HEK293 (cell line): ENCODE data around the gene CXCL14.

Experiments
- CTCF ChIA-PET: fragments of 350-600 bp; formaldehyde crosslinking; extraction: SDS; loops from one replicate; lab custom pipeline; 2021; ENCODE audit warnings: antibody characterized with exemption; lab: Yijun Ruan, JAX
- POLR2A ChIA-PET: fragments of 300-600 bp; formaldehyde crosslinking; extraction: SDS; loops from one replicate; lab custom pipeline; 2020; ENCODE audit warnings: antibody characterized with exemption, inconsistent platforms; lab: Yijun Ruan, JAX
- H3K27ac ChIP-seq: fragments of 200-500 bp; sonication (Bioruptor generic); 2 replicates; pipeline ENCODE4 v1.5.1; 2014; ENCODE audit warnings: low read depth, low read length, control low read depth, inconsistent platforms; ENCODE audit errors: extremely low read depth
- H3K36me3 ChIP-seq, 2 experiments: fragments of 200-500 bp in 1 of 2; sonication (Bioruptor generic) in 1 of 2; 1 replicate in 1 of 2; 2 replicates in 1 of 2; pipeline ENCODE4 v1.5.1; 2014 to 2017; ENCODE audit warnings: inconsistent platforms in 2 of 2, low read length in 2 of 2; ENCODE audit not compliant: control insufficient read depth in 2 of 2, insufficient read depth in 1 of 2
- H3K4me1 ChIP-seq: fragments of 200-500 bp; sonication (Bioruptor generic); 2 replicates; pipeline ENCODE4 v1.5.1; 2014; ENCODE audit warnings: mild to moderate bottlenecking, low read length, inconsistent platforms; ENCODE audit not compliant: control insufficient read depth, insufficient read depth
- H3K4me3 ChIP-seq: 2 replicates; pipeline ENCODE4 v1.5.1; 2011; ENCODE audit warnings: low read depth, mild to moderate bottlenecking, control low read depth, low read length, moderate library complexity
- H3K9me3 ChIP-seq: fragments of 200-500 bp; sonication (Bioruptor generic); 2 replicates; pipeline ENCODE4 v1.5.1; 2014; ENCODE audit warnings: low read depth, low read length, inconsistent platforms; ENCODE audit not compliant: control insufficient read depth, insufficient read depth
- BCL11B ChIP-seq: fragments of 450-650 bp; formaldehyde crosslinking; IDR thresholded peaks from 2 replicates; pipeline ENCODE4 v1.5.1; 2016; ENCODE audit warnings: low read depth, missing biosample characterization, missing genetic modification characterization
- FEZF1 ChIP-seq: fragments of 450-650 bp; formaldehyde crosslinking; IDR thresholded peaks from 2 replicates; pipeline ENCODE4 v1.5.1; 2016; ENCODE audit warnings: missing biosample characterization, missing genetic modification characterization
- GFI1B ChIP-seq: fragments of 450-650 bp; formaldehyde crosslinking; IDR thresholded peaks from 2 replicates; pipeline ENCODE4 v1.5.1; 2016; ENCODE audit warnings: missing biosample characterization, missing genetic modification characterization
- REST ChIP-seq: fragments of 450-650 bp; formaldehyde crosslinking; IDR thresholded peaks from 2 replicates; pipeline ENCODE4 v1.5.1; 2016; ENCODE audit warnings: missing biosample characterization, missing genetic modification characterization
- SALL2 ChIP-seq: fragments of 450-650 bp; formaldehyde crosslinking; IDR thresholded peaks from 2 replicates; pipeline ENCODE4 v1.5.0; 2017; ENCODE audit warnings: missing biosample characterization, mild to moderate bottlenecking, missing genetic modification characterization, borderline replicate concordance
- ZBTB44 ChIP-seq: fragments of 450-650 bp; IDR thresholded peaks from 2 replicates; pipeline ENCODE4 v1.5.1; 2018; ENCODE audit warnings: missing biosample characterization, mild to moderate bottlenecking, missing genetic modification characterization
- ZBTB7A ChIP-seq: fragments of 450-650 bp; formaldehyde crosslinking; IDR thresholded peaks from 2 replicates; pipeline ENCODE4 v1.5.1; 2016; ENCODE audit warnings: low read depth, missing biosample characterization, missing genetic modification characterization
- ZNF10 ChIP-seq: fragments of 450-650 bp; formaldehyde crosslinking; IDR thresholded peaks from 2 replicates; pipeline ENCODE4 v1.5.1; 2017; ENCODE audit warnings: missing biosample characterization, missing genetic modification characterization
- ZNF112 ChIP-seq: fragments of 450-650 bp; formaldehyde crosslinking; IDR thresholded peaks from 2 replicates; pipeline ENCODE4 v1.5.0; 2017; ENCODE audit warnings: missing biosample characterization, missing genetic modification characterization
- ZNF146 ChIP-seq: fragments of 450-650 bp; formaldehyde crosslinking; IDR thresholded peaks from 2 replicates; pipeline ENCODE4 v1.5.1; 2016; ENCODE audit warnings: missing biosample characterization, missing genetic modification characterization
- ZNF211 ChIP-seq: fragments of 450-650 bp; formaldehyde crosslinking; IDR thresholded peaks from 2 replicates; pipeline ENCODE4 v1.5.1; 2016; ENCODE audit warnings: low read depth, missing biosample characterization, missing genetic modification characterization
- ZNF26 ChIP-seq: fragments of 450-650 bp; formaldehyde crosslinking; IDR thresholded peaks from 2 replicates; pipeline ENCODE4 v1.5.1; 2016; ENCODE audit warnings: missing biosample characterization, missing genetic modification characterization
- ZNF266 ChIP-seq: fragments of 450-650 bp; formaldehyde crosslinking; IDR thresholded peaks from 2 replicates; pipeline ENCODE4 v1.5.1; 2016; ENCODE audit warnings: missing biosample characterization, missing genetic modification characterization, low read depth
- ZNF292 ChIP-seq: fragments of 450-650 bp; formaldehyde crosslinking; IDR thresholded peaks from 2 replicates; pipeline ENCODE4 v1.5.1; 2016; ENCODE audit warnings: low read depth, missing biosample characterization, missing genetic modification characterization, borderline replicate concordance
- ZNF501 ChIP-seq: fragments of 450-650 bp; formaldehyde crosslinking; IDR thresholded peaks from 2 replicates; pipeline ENCODE4 v1.5.1; 2016; ENCODE audit warnings: missing biosample characterization, missing genetic modification characterization
- ZNF555 ChIP-seq: fragments of 450-650 bp; formaldehyde crosslinking; conservative IDR thresholded peaks from 2 replicates; pipeline ENCODE4 v1.5.1; 2017; ENCODE audit warnings: missing biosample characterization, mild to moderate bottlenecking, missing genetic modification characterization, inconsistent platforms
- ZNF621 ChIP-seq: fragments of 450-650 bp; formaldehyde crosslinking; IDR thresholded peaks from 2 replicates; pipeline ENCODE4 v1.5.1; 2017; ENCODE audit warnings: missing biosample characterization, missing genetic modification characterization
- ZNF645 ChIP-seq: fragments of 450-650 bp; formaldehyde crosslinking; IDR thresholded peaks from 2 replicates; pipeline ENCODE4; 2016; ENCODE audit warnings: missing biosample characterization, missing genetic modification characterization
- ZNF701 ChIP-seq: fragments of 450-650 bp; formaldehyde crosslinking; IDR thresholded peaks from 2 replicates; pipeline ENCODE4 v1.5.1; 2016; ENCODE audit warnings: missing biosample characterization, missing genetic modification characterization
- ZNF704 ChIP-seq: fragments of 450-650 bp; formaldehyde crosslinking; IDR thresholded peaks from 2 replicates; pipeline ENCODE4 v1.5.1; 2016; ENCODE audit warnings: missing biosample characterization, missing genetic modification characterization
- ZSCAN23 ChIP-seq: fragments of 450-650 bp; formaldehyde crosslinking; IDR thresholded peaks from 2 replicates; pipeline ENCODE4 v1.5.1; 2016; ENCODE audit warnings: missing biosample characterization, missing genetic modification characterization
- ZSCAN5A ChIP-seq: fragments of 450-650 bp; formaldehyde crosslinking; IDR thresholded peaks from 2 replicates; pipeline ENCODE4 v1.5.1; 2016; ENCODE audit warnings: missing biosample characterization, missing genetic modification characterization

CXCL14 gene

GRCh38 chr5:135589152-135589551 lies 10.4 kb upstream of the CXCL14 start (continued):
- TF ChIP-seq ZBTB44 (tag by site-specific recombination) (no peak), ZSCAN5A (no peak), ZNF292 (tag by site-specific recombination) (no peak), ZBTB7A (tag by site-specific recombination) (no peak), ZNF555 (tag by site-specific recombination) (no peak), SALL2 (tag by site-specific recombination) (no peak)

GRCh38 chr5:135587721-135588663 lies 9.2 kb upstream of the CXCL14 start:
- POLR2A ChIA-PET: no interaction called here
- Histone ChIP-seq H3K9me3 (no peaks in the 10 kb centered on the region), H3K4me1 (no peaks in the 10 kb centered on the region), H3K4me3 (no peak overlapping the region)
- TF ChIP-seq ZNF704 (tag by site-specific recombination) (no peak), REST (tag by site-specific recombination) (0 out of 2 replicates have a peak, but pooled peaks have one; percentile 14)
- TF ChIP-seq, all 188 proteins: peak for 1
- CTCF ChIA-PET: no interaction called here
- no peak overlapping the region for H3K27ac ChIP-seq
- no peaks in the 10 kb centered on the region for H3K36me3 ChIP-seq

- H3K9me3 ChIP-seq: no peaks in the 10 kb centered on the region
- ChIA-PET CTCF (interaction anchor here (0.8 to 3.3 kb wide), 2 partner anchors 19 to 96 kb away, joined by 3 to 15 read pairs; no protein-coding TSS in a partner anchor), POLR2A (no interaction called here)
- no peaks in the 10 kb centered on the region for H3K4me1 ChIP-seq
- no peaks in the 10 kb centered on the region for H3K36me3 ChIP-seq
- no peak overlapping the region for H3K27ac ChIP-seq
- H3K4me3 ChIP-seq: no peak overlapping the region
- no peak for TF ChIP-seq ZNF645 (tag by site-specific recombination)
- no peak for TF ChIP-seq ZNF112 (tag by site-specific recombination)
- no peak for TF ChIP-seq ZNF26
- TF ChIP-seq FEZF1 (tag by site-specific recombination): no peak
- no peak for TF ChIP-seq ZSCAN23
- TF ChIP-seq ZNF266 (tag by site-specific recombination): no peak
- TF ChIP-seq ZNF701 (tag by site-specific recombination): no peak
- TF ChIP-seq ZNF501 (tag by site-specific recombination): no peak
- no peak for TF ChIP-seq BCL11B (tag by site-specific recombination)
- no peak for TF ChIP-seq ZNF10 (tag by site-specific recombination)
- TF ChIP-seq GFI1B (tag by site-specific recombination): no peak
- TF ChIP-seq ZNF146 (tag by site-specific recombination): no peak
- no peak for TF ChIP-seq ZNF621 (tag by site-specific recombination)
- TF ChIP-seq ZNF211 (tag by site-specific recombination): no peak
Observed at GRCh38 chr5:135584918-135585317, 6.1 kb upstream of the CXCL14 start.
